Activated T-helper 1 cell treated with anti-CD3 and anti-CD28 coated beads, Interleukin-12 subunit alpha, Interleukin-12 subunit beta, Interleukin-2, Interleukin-4 antibody, amounts not matched to agents 30 ng/mL and 10 ng/mL and 1 ng/mL, durations not matched to agents 14 hours and 24 hours and 36 hours (primary cell): ENCODE results near the gene FTH1. TPM values are rescaled to one million over a fixed set of nuclear protein-coding genes. Genes with fewer than 3 reads are reported as not detected.
"Not testable (repeated sequence)": the region's sequence is repeated elsewhere in the genome, so short reads cannot be mapped to it uniquely, and the experiment has no call there.

Experiments used
- DNase-seq: peaks from one replicate; pipeline ENCODE4 v3.0.0; 2021; ENCODE audit warnings: low spot score
- H3K27ac Mint-ChIP-seq: one replicate; pipeline ENCODE4 v1.8.0; 2021; ENCODE audit warnings: mild to moderate bottlenecking, mixed read lengths
- H3K27me3 Mint-ChIP-seq: one replicate; pipeline ENCODE4 v1.8.0; 2022; ENCODE audit warnings: mild to moderate bottlenecking, moderate library complexity, mixed read lengths; ENCODE audit not compliant: insufficient read depth
- H3K36me3 Mint-ChIP-seq: one replicate; pipeline ENCODE4 v1.8.0; 2021; ENCODE audit warnings: low read depth, mixed read lengths
- H3K4me1 Mint-ChIP-seq: one replicate; pipeline ENCODE4 v1.8.0; 2021; ENCODE audit warnings: low read depth, mixed read lengths
- H3K4me3 Mint-ChIP-seq: one replicate; pipeline ENCODE4 v1.8.0; 2021; ENCODE audit warnings: mild to moderate bottlenecking, moderate library complexity, mixed read lengths
- H3K9me3 Mint-ChIP-seq: one replicate; pipeline ENCODE4 v1.8.0; 2021; ENCODE audit warnings: mixed read lengths
- intact Hi-C: fragments of 100-400 bp; cut with micrococcal nuclease; formaldehyde crosslinking; loops from one replicate; pipeline ENCODE4 v1.15.1; 2024
- total RNA-seq: library from RNA; stranded (reverse); gene quantifications from 2 replicates; pipeline ENCODE4 v1.2.3, GENCODE V29; 2022

Gene FTH1
- total RNA-seq, 1 donor from 2014 or later, result 580 TPM

GRCh38 chr11:61964666-61965271 is 2.7 kb downstream of the FTH1 start:
- not testable (repeated sequence) for H3K9me3 Mint-ChIP-seq, H3K27me3 Mint-ChIP-seq, DNase-seq, H3K27ac Mint-ChIP-seq
- Mint-ChIP-seq H3K36me3 (peaks cover 32% of the 10 kb centered on the region), H3K4me1 (peaks cover 41% of the 10 kb centered on the region), H3K4me3 (peak overlapping the region; percentile 89)
- intact Hi-C loops, result loop anchor here (5.0 kb wide), 5 partner anchors 143 to 593 kb away; partner anchors contain the start of genes FADS1 and INCENP

- Mint-ChIP-seq H3K27ac (no peak overlapping the region), H3K4me3 (peak overlapping the region; percentile 89), H3K27me3 (peaks cover 4% of the 10 kb centered on the region), H3K9me3 (no peaks in the 10 kb centered on the region), H3K36me3 (peaks cover 32% of the 10 kb centered on the region), H3K4me1 (peaks cover 37% of the 10 kb centered on the region)
- DNase-seq, result no peak
- intact Hi-C loops, result no loop called here
Measured at GRCh38 chr11:61964058-61964665, 3.3 kb downstream of the FTH1 start.

GRCh38 chr11:61963282-61964057 is 4.0 kb downstream of the FTH1 start:
- no peaks in the 10 kb centered on the region for H3K9me3 Mint-ChIP-seq
- peaks cover 36% of the 10 kb centered on the region for H3K4me1 Mint-ChIP-seq
- DNase-seq, result no peak
- no peak overlapping the region for H3K27ac Mint-ChIP-seq
- H3K27me3 Mint-ChIP-seq, result peaks cover 5% of the 10 kb centered on the region
- H3K4me3 Mint-ChIP-seq, result peak overlapping the region; percentile 63
- H3K36me3 Mint-ChIP-seq, result peaks cover 30% of the 10 kb centered on the region
- intact Hi-C loops, result no loop called here

- H3K27me3 Mint-ChIP-seq, result peaks cover 5% of the 10 kb centered on the region
- no peak for DNase-seq
- intact Hi-C loops, result no loop called here
- peaks cover 32% of the 10 kb centered on the region for H3K4me1 Mint-ChIP-seq
- no peak overlapping the region for H3K27ac Mint-ChIP-seq
- H3K9me3 Mint-ChIP-seq, result no peaks in the 10 kb centered on the region
- no peak overlapping the region for H3K4me3 Mint-ChIP-seq
- H3K36me3 Mint-ChIP-seq, result peaks cover 29% of the 10 kb centered on the region
Measured at GRCh38 chr11:61963016-61963281, 4.5 kb downstream of the FTH1 start.

GRCh38 chr11:61962213-61963015 is 5.0 kb downstream of the FTH1 start:
- no peak overlapping the region for H3K4me3 Mint-ChIP-seq
- no peak overlapping the region for H3K27ac Mint-ChIP-seq
- intact Hi-C loops, result no loop called here
- peaks cover 32% of the 10 kb centered on the region for H3K4me1 Mint-ChIP-seq
- H3K9me3 Mint-ChIP-seq, result no peaks in the 10 kb centered on the region
- H3K36me3 Mint-ChIP-seq, result peaks cover 29% of the 10 kb centered on the region
- DNase-seq, result no peak
- H3K27me3 Mint-ChIP-seq, result peaks cover 5% of the 10 kb centered on the region

GRCh38 chr11:61961570-61962212 is 5.7 kb downstream of the FTH1 start:
- H3K36me3 Mint-ChIP-seq, result peaks cover 28% of the 10 kb centered on the region
- no peak for DNase-seq
- no peak overlapping the region for H3K4me3 Mint-ChIP-seq
- intact Hi-C loops, result no loop called here
- H3K9me3 Mint-ChIP-seq, result no peaks in the 10 kb centered on the region
- H3K27me3 Mint-ChIP-seq, result peaks cover 5% of the 10 kb centered on the region
- H3K27ac Mint-ChIP-seq, result no peak overlapping the region
- H3K4me1 Mint-ChIP-seq, result peaks cover 32% of the 10 kb centered on the region

GRCh38 chr11:61960532-61960931 is 6.9 kb downstream of the FTH1 start:
- Mint-ChIP-seq H3K27me3 (peaks cover 14% of the 10 kb centered on the region), H3K4me3 (no peak overlapping the region), H3K27ac (no peak overlapping the region), H3K36me3 (peaks cover 23% of the 10 kb centered on the region), H3K4me1 (peaks cover 30% of the 10 kb centered on the region), H3K9me3 (no peaks in the 10 kb centered on the region)
- DNase-seq, result no peak
- intact Hi-C loops, result no loop called here

GRCh38 chr11:61959678-61960077 is 7.8 kb downstream of the FTH1 start:
- Mint-ChIP-seq H3K27ac (no peak overlapping the region), H3K9me3 (no peaks in the 10 kb centered on the region), H3K27me3 (peaks cover 14% of the 10 kb centered on the region), H3K36me3 (peaks cover 15% of the 10 kb centered on the region), H3K4me1 (peaks cover 21% of the 10 kb centered on the region), H3K4me3 (no peak overlapping the region)
- DNase-seq, result no peak
- intact Hi-C loops, result no loop called here

- Mint-ChIP-seq H3K9me3 (no peaks in the 10 kb centered on the region), H3K27me3 (peaks cover 17% of the 10 kb centered on the region), H3K4me3 (no peak overlapping the region), H3K27ac (no peak overlapping the region), H3K36me3 (peaks cover 9% of the 10 kb centered on the region), H3K4me1 (peaks cover 16% of the 10 kb centered on the region)
- no peak for DNase-seq
- intact Hi-C loops, result no loop called here
Measured at GRCh38 chr11:61959114-61959513, 8.3 kb downstream of the FTH1 start.

GRCh38 chr11:61958590-61958989 is 8.8 kb downstream of the FTH1 start:
- H3K9me3 Mint-ChIP-seq, result no peaks in the 10 kb centered on the region
- no peak for DNase-seq
- peaks cover 5% of the 10 kb centered on the region for H3K36me3 Mint-ChIP-seq
- H3K4me3 Mint-ChIP-seq, result no peak overlapping the region
- intact Hi-C loops, result no loop called here
- peaks cover 17% of the 10 kb centered on the region for H3K27me3 Mint-ChIP-seq
- H3K27ac Mint-ChIP-seq, result no peak overlapping the region
- H3K4me1 Mint-ChIP-seq, result peaks cover 11% of the 10 kb centered on the region

- Mint-ChIP-seq H3K27me3 (peaks cover 20% of the 10 kb centered on the region), H3K9me3 (no peaks in the 10 kb centered on the region), H3K36me3 (no peaks in the 10 kb centered on the region), H3K4me1 (peaks cover 6% of the 10 kb centered on the region), H3K27ac (no peak overlapping the region), H3K4me3 (no peak overlapping the region)
- intact Hi-C loops, result no loop called here
- no peak for DNase-seq
Measured at GRCh38 chr11:61957021-61957770, 10.2 kb downstream of the FTH1 start.
